NAMALWA (cell line): ENCODE measurements around the gene NEGR1.

Source experiments
- DNase-seq: peaks from one replicate; pipeline ENCODE4 v3.0.0-alpha.2; 2015; ENCODE audit warnings: low spot score

Gene NEGR1

DNA sequence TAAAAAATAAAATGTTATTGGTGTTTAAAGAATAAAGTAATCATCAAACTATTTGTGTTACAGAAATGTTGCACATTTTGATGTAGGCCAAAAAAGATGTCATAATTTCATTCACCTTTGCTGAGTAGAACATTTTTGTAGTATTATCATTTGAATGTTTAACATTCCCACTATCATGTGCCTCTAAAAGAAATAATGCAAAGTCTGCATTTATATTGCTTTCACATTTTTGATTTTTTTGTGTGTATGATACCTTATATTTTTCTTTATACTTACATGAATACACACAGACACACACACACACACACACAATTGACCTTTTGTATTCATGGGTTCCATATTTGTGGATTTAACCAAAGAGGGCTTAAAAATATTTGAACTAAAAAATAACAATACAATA is 657.3 kb downstream of the NEGR1 start:
- no peak for DNase-seq

DNA sequence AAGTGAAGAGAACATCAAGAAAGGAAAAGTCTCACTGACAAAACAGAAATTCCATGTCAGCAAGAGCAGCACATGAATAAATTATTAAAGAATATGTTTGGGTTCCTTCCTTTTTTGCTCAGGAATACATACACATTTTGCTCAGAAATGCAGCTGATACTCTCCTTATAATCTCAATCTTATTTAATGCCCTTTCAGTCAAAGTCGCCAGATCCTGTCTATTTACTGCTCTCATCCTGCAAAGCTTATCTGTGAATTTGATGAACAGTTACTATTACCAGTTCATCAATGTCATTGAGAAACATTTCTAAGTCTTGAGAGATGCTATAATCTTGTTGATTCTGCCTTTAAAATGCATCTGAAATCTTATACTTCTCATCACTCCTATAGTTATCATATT is 658.5 kb downstream of the NEGR1 start:
- DNase-seq = no peak

DNA sequence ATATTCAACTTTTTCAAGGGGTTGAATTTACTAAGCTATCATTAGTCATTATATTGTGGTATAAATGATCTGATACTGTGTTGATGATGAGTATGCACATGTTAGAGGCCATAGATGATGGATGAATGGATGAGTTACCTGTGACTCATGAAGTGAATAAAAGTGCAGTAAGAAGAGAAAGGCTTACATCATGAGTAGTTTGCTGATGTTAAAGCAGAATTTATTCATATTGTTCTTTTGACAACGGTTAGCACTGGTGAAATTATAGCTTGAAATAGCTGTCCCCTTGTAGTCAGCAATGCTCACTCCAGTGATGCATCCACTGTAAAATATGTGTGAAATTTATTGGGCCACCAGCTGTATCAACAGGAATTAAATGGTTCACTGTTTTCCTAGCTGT is 660.6 kb downstream of the NEGR1 start:
- DNase-seq = no peak

DNA sequence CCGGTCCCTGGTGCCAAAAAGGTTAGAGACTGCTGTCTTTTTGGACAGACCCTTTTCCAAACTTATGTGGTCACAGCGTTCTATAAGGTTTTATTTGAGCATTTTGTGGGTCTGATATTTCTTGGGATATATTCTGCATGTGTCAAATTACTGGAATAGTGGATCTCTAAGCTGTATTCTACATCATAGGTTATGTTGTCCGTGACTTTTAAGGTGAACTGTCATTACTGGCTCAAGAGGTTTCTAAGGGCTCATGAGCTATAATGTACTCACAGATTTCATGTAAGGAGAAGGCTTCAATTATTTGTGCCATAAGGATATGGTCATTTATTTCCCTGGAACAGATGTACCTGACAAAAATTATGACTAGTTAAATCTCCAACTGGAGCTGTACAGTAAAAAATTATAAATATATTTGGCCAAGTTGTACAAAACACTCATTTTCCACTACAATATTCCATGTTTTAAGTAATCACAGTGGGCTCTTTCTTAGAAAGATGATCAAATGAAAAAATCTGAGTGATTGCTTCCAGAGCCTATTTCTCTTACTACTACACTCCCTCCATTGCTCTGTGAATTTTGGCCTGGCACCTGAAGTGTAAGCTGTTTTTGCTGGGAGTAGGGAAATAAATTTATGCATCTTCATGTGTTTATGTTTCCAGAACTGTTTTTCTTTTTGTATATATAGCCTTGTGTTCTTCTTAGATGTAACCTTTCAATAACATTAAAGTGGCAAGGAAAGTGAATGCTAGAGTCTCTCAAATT is 663.4 kb downstream of the NEGR1 start:
- no peak for DNase-seq

DNA sequence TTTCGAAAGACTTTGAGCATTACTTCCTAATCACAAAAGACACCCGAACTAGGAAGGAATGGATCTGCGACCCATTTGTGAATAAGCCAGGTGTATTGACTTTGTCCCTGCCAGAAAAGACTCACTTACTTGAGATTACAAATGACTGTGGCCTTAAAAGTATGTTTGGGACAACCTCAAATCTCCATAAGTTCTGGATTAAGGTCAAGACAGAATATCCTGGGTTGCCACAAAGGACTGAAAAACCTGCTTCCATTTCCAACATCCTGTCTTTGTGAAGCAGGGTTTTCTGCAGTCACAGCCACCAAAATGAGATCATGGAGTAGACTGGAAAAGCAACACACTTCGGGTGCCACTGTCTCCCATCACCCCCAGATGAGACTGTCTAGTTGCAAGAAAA is 664.1 kb downstream of the NEGR1 start:
- no peak for DNase-seq

DNA sequence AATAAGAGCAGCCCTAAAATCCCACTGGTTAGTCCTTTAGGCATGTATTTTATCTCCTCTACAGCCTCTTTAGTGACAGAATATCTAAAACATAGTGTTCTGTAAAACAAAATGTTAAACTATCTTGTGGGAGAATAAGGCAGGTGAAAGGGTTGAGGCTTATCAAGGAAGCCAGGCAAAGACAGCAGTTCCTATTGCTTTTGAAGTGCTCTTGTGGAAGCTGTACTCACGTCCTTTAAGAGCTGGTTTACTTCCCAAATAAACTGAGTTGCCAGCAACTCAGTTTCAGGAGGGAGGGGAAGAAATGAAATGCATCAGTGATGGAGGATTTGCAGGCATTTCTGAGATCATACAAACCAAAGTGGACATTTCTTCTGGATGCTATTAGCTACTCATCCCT is 671.9 kb downstream of the NEGR1 start:
- DNase-seq = no peak

DNA sequence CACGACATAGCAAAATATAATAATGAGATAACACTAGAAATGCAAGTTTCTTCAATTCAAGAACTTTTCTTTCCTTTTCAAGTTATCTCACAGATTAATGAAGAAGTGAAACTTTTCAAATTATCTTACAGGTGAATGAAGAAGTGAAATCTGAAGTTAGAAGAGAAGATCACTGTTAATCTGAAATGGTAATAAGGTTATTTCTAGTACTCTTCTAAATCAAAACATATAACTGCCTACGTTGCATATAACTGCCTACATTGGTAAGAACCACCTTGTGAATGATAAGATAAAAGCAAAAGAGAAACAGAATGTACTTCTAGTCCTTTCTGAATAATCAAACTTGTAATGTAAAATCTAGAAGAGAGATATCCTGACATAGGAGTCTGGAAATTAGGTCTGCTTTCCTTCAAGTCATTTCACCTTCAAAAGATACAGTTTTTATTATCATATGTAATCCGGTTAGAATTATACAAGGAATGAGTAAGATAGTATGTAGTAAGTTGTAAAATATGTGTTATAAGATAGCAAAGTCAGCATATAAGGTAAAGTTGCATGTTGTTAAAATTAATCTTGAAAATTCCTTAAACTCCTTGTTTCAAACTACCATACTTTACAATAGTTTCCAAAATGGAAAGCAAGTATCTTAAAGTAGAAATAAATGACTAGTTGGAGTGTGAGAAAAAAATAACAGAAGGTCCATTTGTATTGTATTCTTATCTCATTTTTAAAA is 679.1 kb downstream of the NEGR1 start:
- DNase-seq = no peak

DNA sequence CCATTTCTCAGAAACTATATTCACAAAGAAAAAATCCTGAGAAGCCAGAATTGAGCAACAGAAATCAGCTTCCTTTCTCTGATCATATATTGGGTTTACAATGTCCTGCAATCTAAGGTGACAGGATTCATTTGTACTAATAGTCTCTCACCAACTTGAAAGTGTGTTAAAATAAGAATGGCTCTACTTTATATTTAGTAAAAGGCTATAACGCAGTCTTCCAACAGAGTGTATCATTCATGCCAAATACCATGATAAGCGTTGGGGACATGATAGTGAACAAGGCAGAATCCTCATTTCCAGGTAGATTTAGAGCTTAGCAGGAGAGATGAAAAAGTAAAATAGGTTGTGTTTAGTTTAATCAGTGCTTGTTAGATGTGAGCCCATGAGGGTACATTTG is 682.3 kb downstream of the NEGR1 start:
- DNase-seq = no peak

DNA sequence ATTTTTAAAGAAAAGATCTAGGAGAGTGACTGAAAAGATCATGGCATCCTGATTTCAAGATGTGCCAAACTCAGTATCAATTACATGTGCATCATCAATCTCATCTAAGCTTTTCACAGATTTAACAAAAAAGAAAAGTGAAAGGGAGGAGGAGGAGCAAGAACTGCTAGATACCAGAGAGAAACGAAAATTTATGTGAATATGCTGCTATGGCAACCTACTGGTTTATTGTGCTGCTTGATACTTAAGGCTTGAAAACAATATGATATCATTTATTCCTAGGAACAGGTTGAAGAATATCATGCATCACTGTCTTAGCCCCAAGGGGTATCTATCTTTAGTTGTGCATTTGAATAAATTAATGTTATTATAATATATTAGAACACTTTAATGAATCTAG is 683.0 kb downstream of the NEGR1 start:
- DNase-seq = no peak

DNA sequence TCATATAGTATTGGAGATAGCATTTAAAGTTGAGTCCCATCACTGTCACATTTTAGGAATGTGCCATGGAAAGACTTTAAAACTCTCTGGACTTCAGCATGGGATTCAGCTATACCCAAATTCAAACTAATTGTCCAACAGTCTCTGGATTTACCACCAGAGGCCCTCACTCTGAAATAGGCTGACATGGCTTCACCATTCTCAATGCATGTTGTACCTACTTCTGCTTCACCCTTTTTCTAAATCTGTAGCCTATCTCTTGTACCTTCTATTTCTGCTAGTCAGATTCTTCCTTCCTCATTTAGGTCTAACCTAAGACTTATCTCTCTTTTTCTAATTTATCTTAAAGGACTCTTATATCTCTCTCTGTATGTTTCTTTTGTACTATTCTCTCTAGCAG is 688.8 kb downstream of the NEGR1 start:
- DNase-seq = peak; percentile 27

DNA sequence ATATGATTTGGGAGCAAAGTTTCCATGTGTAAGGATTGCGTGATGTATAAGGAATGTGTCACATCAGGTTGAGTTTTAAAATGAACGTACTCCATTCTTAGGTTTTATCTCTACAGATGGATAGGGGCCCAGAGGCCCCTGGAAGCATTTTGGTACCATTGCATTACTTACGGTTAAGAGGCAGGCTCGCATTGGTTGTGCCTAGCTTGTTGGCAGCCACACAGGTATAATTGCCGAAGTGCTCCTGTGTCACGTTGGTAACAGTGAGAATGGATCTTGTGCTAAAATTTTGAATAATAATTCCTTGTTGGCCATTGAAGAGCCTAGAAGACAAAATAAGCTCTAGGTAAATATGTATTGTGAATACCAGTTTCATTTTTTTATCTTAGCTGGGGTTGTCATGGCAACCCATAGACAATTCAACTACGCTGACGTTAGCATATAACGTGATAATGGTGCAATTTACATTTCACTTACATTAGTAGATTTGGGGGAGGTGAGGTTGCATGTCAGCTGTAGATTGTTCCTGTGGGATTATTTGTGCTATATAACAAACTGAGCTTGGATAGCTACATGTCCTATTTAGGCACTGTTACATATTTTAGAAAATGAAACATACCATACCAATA is 689.6 kb downstream of the NEGR1 start:
- DNase-seq = no peak

DNA sequence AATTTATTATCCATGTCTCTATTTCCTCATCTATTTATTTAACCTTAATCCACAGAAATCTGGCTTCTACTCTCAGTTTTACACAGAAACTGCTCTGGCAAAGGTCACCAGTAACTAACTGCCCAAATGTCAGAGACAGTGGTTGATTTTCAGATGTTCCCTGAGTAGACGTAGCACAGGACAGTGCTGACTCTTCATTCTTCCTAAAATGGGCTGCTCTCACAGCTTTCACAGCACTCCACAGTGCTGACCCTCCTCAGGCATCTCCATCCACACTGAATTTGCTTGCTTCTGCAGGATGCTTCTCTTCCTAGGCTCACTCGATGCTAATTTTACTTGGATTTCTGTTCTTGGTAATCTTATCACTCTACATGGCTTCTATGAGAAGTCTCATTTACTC is 693.3 kb downstream of the NEGR1 start:
- no peak for DNase-seq

DNA sequence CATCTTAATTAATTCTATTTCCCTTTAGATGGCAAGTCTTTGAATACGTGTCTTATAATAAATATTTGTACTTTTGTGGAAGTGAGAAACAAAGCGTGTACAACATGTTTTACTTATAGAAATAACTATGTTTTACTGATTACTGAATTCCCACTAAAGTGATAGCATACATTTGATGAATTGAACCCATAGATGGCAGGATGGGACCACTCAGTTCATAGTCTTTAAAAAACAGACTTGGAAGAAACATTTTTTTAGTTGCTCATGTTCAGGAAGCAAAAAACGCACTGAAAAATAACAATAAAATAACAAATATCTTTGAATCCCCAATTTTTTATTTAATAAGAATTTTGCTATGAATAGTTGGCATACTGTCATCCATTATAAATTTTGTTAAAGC is 694.4 kb downstream of the NEGR1 start:
- peak; percentile 16 for DNase-seq

DNA sequence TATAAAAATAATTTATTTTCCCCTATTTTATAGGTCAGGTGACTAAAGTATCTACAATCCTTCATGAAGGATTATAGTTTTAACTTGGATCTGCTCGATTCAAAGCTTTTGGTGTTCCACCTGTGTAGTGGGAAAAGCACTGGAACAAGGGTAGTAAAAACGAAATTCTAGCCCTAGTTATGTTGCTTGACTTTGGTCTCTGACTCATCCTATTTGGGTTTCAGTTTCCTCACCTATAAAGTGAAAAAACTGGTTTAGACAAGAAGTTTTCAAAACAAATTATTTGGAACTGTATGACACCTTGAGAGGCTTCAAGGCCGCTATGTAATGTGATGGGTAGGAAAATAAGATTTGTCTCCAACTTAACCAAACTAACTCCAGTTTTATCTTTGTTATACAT is 696.3 kb downstream of the NEGR1 start:
- no peak for DNase-seq

DNA sequence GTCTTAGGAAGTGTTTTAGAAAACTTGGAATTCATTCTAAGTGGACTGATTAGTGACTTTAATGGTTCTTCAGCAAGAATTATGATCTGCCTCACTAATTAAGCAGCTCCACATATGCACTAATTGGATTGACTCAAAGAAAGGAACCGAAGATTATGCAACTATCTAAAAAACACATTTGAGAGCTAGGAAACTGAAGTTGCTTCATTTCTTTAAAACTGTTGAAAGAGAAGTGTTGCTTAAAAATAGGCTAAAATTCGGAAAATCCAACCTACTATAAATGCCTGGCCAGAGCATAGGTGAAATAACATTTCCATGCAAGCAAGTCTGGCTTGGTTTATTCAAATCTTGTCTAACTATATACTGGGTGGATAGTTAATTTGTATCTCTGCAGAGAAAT is 698.6 kb downstream of the NEGR1 start:
- no peak for DNase-seq

DNA sequence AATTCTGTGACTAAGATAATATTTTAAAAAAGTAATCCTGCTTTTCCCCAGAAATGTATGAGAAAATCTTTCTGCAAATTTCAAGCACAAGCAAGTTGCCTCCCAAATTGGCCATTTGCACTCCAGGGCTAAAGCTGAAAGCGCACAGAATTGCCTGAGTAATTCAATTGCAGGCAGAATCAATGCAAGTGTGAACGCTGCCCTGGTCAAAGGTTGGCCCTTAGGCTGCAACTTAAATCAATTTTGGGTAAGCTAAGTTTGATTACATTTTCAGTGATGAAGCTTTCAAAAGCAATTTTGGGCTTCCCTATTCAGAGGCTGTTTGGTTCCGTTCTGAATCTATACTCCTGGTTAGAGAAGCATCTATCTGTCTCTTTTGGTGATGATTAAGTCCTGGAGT is 699.7 kb downstream of the NEGR1 start:
- DNase-seq = no peak

DNA sequence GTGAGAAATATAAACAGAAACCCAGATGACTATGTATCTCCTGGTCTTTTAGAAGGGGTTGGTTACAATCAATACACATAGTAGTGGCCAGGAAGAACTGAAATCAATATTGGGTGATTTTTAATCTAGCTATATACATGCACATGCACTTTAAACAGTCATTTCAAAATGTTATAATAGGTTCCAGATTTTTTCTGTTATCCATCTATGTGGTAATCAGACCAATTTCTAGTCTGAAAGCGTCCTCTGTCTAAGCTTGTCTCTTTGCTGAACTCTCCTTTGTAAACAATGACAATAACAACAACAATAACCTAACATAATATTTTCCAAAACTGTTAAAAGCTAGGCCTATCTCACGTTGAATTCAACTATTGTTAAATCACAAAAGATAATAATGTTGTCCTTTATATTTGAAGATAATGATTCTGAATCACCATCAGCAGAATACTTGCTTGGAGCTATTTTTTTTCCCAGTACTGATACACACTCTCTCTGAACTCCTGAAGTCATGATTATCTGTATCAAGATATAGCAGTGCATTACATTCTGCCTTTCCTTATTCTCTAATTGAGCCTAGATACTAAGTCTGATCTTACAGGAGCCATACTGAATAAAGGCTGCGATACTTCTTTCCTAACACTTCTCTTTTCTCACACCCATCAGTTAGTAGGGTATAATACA is 704.7 kb downstream of the NEGR1 start:
- no peak for DNase-seq

DNA sequence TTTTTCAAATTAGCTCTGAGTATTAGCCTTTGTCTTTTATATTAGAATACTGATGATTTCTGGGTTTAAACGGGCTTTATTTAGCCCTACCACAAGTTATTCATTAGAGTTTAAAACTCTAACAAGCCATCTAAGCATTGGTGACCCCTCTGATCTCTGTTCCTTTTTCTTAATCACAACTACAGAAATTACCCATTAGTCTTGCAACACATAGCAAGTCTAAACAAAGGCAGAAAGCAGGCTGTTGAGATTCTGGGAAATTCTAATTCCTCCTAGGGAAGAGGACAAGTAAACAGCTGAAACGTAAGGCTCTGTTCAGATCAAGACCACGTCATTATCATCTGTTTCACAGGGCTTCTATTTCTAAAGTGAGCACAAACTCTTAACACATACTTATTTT is 710.3 kb downstream of the NEGR1 start:
- DNase-seq = no peak

DNA sequence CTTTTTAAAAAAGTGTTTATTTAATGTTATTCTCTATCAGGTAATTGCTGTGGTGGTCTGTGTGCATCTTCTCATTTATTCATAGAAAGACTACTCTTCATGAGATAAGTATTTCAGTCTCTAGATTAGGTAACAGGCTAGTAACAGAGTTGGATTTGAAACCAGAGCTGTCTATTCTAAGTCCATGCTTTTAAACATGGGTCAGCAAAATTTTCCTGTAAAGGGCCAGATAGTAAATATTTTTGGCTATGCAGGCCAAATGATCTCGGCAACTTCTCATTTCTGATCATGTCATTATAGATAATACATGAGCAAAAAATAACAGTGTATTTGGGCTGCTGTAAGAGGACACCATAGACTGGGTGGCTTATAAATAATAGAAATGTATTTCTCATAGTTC is 715.9 kb downstream of the NEGR1 start:
- no peak for DNase-seq

DNA sequence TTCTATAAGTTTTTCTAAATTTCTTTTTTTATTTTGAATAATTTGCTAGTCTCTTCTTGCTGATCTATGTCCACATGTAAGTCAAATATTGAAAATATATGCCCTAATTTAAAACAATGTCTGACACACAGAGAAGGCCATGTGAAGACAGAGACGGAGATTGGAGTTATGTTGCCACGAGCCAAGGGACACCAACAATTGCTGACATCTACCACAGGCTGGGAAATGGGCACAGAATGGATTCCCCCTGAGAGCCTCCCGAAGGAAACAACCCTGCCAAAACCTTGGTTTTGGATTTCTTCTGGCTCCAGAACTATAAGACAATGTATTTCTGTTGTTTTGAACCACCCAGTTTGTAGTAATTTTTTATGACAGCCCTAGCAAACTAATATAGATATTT is 716.5 kb downstream of the NEGR1 start:
- DNase-seq = no peak

DNA sequence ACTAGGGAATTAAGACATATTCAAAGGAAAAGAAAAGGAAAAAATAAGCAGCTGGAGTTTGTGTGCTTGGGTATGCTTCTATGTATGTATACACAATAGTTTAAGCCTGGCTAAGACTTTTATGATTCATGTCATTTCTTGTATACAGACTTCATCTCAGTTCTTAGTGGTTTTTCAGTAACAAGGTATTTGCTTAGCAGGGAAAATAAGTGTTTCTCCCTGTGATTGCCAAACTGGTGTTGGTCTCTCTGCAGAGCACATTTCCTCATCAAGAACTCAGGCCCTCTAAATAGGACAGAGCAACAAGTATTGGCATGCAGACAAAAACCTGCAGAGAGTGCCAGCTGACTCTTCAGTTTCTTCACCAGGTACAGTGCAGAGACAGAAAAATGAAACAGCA is 717.1 kb downstream of the NEGR1 start:
- DNase-seq = no peak

DNA sequence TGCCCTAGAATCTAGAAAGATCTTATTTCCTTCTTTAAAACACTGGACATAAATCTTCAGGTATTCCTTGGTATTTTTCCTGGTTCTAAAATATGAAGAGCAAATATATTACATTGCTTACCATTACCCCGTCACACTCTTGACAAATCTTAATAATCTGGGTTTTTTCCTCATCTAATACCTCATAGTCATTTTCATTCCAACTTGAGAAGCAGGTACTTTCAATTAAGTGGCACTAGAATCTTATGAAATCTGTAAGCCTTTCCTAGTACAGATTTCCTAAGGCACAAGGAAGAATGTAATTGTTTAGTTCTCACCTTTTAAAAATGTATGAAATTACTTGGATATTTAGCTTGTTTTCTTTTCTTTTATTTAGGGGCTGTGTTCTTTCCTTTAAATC is 720.0 kb downstream of the NEGR1 start:
- no peak for DNase-seq

DNA sequence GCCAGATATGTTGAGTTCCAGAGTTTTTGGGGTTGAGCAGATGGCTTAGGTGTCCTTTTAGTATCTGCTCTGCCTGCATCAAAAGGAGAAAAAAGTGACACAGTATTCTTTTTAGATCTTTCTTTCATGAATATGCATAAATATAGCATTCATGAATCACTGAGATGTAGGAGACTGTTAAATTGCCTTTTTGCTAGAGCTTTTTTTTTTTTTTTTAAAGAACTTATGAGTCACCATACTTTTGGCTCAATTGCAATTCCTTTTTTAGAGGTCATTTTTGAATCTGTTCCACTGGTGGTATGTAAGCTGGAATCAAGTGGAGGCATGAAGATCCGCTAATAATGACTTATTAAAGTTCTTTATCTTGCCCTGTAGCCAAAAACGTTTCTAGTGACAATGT is 720.6 kb downstream of the NEGR1 start:
- no peak for DNase-seq
